ENCODE results near the gene LEMD3. TPM values are rescaled to one million over a fixed set of nuclear protein-coding genes. Genes with fewer than 3 reads are reported as not detected.

Gene LEMD3
- total and polyA plus RNA-seq, 2 donors (not counting 1 experiment from before 2014, with no cell fraction given): 11.5 to 18.5 TPM

DNA sequence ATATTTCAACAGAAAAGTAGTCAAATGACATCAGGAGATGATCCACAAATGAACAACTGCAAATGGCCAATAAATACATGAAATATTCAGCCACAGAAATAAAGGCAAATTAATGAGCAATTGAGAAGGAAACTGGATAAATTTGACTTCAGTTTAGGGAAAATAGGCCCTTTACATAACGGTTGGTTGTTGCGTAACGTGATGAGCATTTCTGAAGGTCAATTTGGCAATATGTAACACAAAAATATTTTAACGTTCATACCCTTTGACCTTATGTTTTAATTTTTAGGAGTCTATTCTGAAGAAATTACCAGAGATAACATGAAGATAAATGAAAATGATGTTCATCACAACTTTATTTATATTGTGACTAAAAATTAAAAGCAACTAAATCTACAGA, 94.4 kb downstream of the LEMD3 start:
- DNase-seq (ENCODE audit: low read depth in 2 of 2): peak in 1 of 2 donors; percentile 6
- TF ChIP-seq, protein P1, sequence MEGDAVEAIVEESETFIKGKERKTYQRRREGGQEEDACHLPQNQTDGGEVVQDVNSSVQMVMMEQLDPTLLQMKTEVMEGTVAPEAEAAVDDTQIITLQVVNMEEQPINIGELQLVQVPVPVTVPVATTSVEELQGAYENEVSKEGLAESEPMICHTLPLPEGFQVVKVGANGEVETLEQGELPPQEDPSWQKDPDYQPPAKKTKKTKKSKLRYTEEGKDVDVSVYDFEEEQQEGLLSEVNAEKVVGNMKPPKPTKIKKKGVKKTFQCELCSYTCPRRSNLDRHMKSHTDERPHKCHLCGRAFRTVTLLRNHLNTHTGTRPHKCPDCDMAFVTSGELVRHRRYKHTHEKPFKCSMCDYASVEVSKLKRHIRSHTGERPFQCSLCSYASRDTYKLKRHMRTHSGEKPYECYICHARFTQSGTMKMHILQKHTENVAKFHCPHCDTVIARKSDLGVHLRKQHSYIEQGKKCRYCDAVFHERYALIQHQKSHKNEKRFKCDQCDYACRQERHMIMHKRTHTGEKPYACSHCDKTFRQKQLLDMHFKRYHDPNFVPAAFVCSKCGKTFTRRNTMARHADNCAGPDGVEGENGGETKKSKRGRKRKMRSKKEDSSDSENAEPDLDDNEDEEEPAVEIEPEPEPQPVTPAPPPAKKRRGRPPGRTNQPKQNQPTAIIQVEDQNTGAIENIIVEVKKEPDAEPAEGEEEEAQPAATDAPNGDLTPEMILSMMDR (conservative IDR thresholded peaks at IDR 0.05 in 1 of 2, IDR thresholded peaks at IDR 0.05 in 1 of 2; ENCODE audit: low read depth in 1 of 2, low read length in 2 of 2): no peak
- TF ChIP-seq EZH2 (IDR thresholded peaks at IDR 0.05; ENCODE audit: low read length, missing control alignments): no peak
- no peak overlapping the region for H3K4me3 ChIP-seq (replicated peaks in 1 of 4; ENCODE audit: control extremely low read depth in 1 of 4, insufficient read depth in 1 of 4, low read depth in 3 of 4, low read length in 4 of 4)
- no peaks in the 10 kb centered on the region for H3K27me3 ChIP-seq (ENCODE audit: control insufficient read depth, insufficient read depth, low read length)
- no peak overlapping the region for H2AFZ ChIP-seq (ENCODE audit: low read length)
- H3K9ac ChIP-seq (ENCODE audit: insufficient read depth, low read length): no peak overlapping the region
- no peak overlapping the region for H3K4me2 ChIP-seq (ENCODE audit: extremely low read depth, insufficient read depth, low read length)
- H3K79me2 ChIP-seq (ENCODE audit: control insufficient read depth, insufficient read depth, low read length): no peaks in the 10 kb centered on the region
- no peaks in the 10 kb centered on the region for H3K4me1 ChIP-seq (ENCODE audit: control insufficient read depth, extremely low read depth, insufficient read depth, low read length)
- no peaks in the 10 kb centered on the region for H4K20me1 ChIP-seq (ENCODE audit: control insufficient read depth, extremely low read depth, insufficient read depth, low read length)
- no peaks in the 10 kb centered on the region for H3K36me3 ChIP-seq (ENCODE audit: control insufficient read depth, insufficient read depth, low read length)
- no peak overlapping the region for H3K27ac ChIP-seq (ENCODE audit: insufficient read depth, low read length)
- no peaks in the 10 kb centered on the region for H3K9me3 ChIP-seq (ENCODE audit: control insufficient read depth, insufficient read depth, low read depth, low read length)

DNA sequence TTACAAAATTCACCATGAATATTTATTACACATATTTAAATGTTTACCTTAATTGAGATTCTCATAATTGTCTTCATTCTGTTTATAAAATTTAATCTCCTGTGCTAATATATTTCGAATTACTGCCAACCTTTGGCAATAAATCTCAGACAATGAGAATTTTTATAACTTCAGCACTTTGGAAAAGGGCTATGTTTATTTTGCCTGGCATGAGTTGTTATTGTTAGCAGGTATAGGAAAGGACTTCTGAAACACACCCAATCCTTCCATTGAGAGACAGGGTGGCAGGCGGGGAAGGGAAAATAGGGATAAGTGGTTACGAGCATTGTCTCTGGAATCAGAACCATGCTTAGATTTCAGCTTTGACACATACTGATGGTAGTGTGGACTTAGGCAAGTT, 97.0 kb downstream of the LEMD3 start:
- Histone ChIP-seq H3K9ac (ENCODE audit: insufficient read depth, low read length) (no peak overlapping the region), H3K79me2 (ENCODE audit: control insufficient read depth, insufficient read depth, low read length) (no peaks in the 10 kb centered on the region), H3K27me3 (ENCODE audit: control insufficient read depth, insufficient read depth, low read length) (no peaks in the 10 kb centered on the region), H3K27ac (ENCODE audit: insufficient read depth, low read length) (no peak overlapping the region), H3K4me2 (ENCODE audit: extremely low read depth, insufficient read depth, low read length) (no peak overlapping the region), H3K9me3 (ENCODE audit: control insufficient read depth, insufficient read depth, low read depth, low read length) (no peaks in the 10 kb centered on the region), H3K4me1 (ENCODE audit: control insufficient read depth, extremely low read depth, insufficient read depth, low read length) (no peaks in the 10 kb centered on the region), H2AFZ (ENCODE audit: low read length) (no peak overlapping the region), H3K4me3 (replicated peaks in 1 of 4; ENCODE audit: control extremely low read depth in 1 of 4, insufficient read depth in 1 of 4, low read depth in 3 of 4, low read length in 4 of 4) (no peak overlapping the region), H3K36me3 (ENCODE audit: control insufficient read depth, insufficient read depth, low read length) (no peaks in the 10 kb centered on the region), H4K20me1 (ENCODE audit: control insufficient read depth, extremely low read depth, insufficient read depth, low read length) (no peaks in the 10 kb centered on the region)
- TF ChIP-seq, protein P1 (conservative IDR thresholded peaks at IDR 0.05 in 1 of 2, IDR thresholded peaks at IDR 0.05 in 1 of 2; ENCODE audit: low read depth in 1 of 2, low read length in 2 of 2): no peak
- TF ChIP-seq EZH2 (IDR thresholded peaks at IDR 0.05; ENCODE audit: low read length, missing control alignments): no peak
- no peak for DNase-seq (ENCODE audit: low read depth in 2 of 2)

DNA sequence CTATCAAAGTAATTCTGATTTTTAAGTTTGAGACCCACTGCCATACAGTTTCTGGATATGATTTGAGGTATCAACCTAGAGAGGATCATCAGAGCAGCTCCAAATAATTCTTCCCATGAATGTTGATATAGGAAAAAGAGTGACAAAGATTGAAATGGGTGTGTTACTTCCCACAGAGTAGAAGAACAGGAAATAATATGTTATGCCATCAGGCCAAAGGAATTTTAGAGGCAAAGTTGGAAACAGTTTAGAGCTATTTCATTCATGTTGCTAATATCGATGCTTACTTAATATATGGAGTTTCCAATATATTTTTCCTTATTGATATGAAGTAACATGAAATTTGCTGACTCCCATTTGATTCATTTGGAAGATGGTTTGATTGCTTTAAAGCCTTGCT, 100.2 kb downstream of the LEMD3 start:
- Histone ChIP-seq H3K9me3 (ENCODE audit: control insufficient read depth, insufficient read depth, low read depth, low read length) (no peaks in the 10 kb centered on the region), H4K20me1 (ENCODE audit: control insufficient read depth, extremely low read depth, insufficient read depth, low read length) (no peaks in the 10 kb centered on the region), H3K4me2 (ENCODE audit: extremely low read depth, insufficient read depth, low read length) (no peak overlapping the region), H3K9ac (ENCODE audit: insufficient read depth, low read length) (no peak overlapping the region), H3K4me1 (ENCODE audit: control insufficient read depth, extremely low read depth, insufficient read depth, low read length) (no peaks in the 10 kb centered on the region), H2AFZ (ENCODE audit: low read length) (no peak overlapping the region), H3K36me3 (ENCODE audit: control insufficient read depth, insufficient read depth, low read length) (no peaks in the 10 kb centered on the region), H3K27me3 (ENCODE audit: control insufficient read depth, insufficient read depth, low read length) (no peaks in the 10 kb centered on the region), H3K79me2 (ENCODE audit: control insufficient read depth, insufficient read depth, low read length) (no peaks in the 10 kb centered on the region), H3K4me3 (replicated peaks in 1 of 4; ENCODE audit: control extremely low read depth in 1 of 4, insufficient read depth in 1 of 4, low read depth in 3 of 4, low read length in 4 of 4) (no peak overlapping the region), H3K27ac (ENCODE audit: insufficient read depth, low read length) (no peak overlapping the region)
- DNase-seq (ENCODE audit: low read depth in 2 of 2): peak in 1 of 2 donors; percentile 6
- no peak for TF ChIP-seq EZH2 (IDR thresholded peaks at IDR 0.05; ENCODE audit: low read length, missing control alignments)
- TF ChIP-seq, protein P1 (conservative IDR thresholded peaks at IDR 0.05 in 1 of 2, IDR thresholded peaks at IDR 0.05 in 1 of 2; ENCODE audit: low read depth in 1 of 2, low read length in 2 of 2): no peak

All from fibroblast of lung (primary cell).